ENCODE results near the gene WFDC12.

DNA sequence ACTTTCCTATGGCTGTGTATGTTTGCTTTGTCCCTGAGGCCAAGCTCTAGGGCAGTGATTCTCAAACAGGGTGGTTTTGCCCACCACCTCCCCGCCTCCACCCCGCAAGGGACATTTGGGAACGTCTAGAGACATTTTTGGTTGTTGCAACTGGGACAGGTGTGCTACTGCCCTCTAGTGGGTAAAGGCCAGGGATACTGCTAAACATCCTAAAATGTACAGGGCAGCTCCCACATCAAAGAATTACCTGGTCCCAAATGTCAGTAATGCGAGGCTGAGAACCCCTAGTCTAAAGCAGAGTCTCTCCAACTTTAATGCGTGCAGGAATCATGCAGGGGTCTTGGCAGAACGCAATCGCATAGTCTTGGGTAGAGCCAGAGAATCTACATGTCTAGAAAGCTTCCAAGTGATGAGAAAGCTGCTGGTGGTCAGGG lies 28.4 kb downstream of the WFDC12 start:
- TF ChIP-seq, protein P1, sequence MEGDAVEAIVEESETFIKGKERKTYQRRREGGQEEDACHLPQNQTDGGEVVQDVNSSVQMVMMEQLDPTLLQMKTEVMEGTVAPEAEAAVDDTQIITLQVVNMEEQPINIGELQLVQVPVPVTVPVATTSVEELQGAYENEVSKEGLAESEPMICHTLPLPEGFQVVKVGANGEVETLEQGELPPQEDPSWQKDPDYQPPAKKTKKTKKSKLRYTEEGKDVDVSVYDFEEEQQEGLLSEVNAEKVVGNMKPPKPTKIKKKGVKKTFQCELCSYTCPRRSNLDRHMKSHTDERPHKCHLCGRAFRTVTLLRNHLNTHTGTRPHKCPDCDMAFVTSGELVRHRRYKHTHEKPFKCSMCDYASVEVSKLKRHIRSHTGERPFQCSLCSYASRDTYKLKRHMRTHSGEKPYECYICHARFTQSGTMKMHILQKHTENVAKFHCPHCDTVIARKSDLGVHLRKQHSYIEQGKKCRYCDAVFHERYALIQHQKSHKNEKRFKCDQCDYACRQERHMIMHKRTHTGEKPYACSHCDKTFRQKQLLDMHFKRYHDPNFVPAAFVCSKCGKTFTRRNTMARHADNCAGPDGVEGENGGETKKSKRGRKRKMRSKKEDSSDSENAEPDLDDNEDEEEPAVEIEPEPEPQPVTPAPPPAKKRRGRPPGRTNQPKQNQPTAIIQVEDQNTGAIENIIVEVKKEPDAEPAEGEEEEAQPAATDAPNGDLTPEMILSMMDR (conservative IDR thresholded peaks at IDR 0.05; ENCODE audit: low read depth, low read length) = peak; percentile 86
- no peak for TF ChIP-seq EZH2 (IDR thresholded peaks at IDR 0.05; ENCODE audit: low read length, unreplicated experiment)
